ENCODE data around the gene ITGAE. TPM values are rescaled to one million over a fixed set of nuclear protein-coding genes. Genes with fewer than 3 reads are reported as not detected.

Gene ITGAE
- total RNA-seq, 1 donor from 2014 or later, result 47.5 TPM

DNA sequence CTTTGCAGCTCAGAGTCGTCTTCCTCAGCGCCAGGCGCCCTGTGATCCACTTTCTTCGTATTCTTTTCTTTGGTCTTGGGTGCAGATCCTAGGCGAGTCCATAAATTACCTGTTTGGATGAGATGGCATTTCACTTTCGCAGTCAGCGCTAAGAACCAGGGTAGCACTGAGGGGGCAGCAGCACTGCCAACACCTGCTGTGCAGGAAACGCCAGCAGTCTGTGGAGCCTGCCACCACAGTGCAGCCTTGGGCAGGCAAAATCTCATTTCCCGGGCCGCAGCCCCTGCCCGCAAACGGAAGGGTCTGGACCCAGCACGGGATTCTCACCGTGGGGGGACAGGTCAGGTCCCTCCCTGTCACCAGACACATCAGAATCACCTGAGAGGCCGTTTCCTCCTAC is 12.2 kb upstream of the ITGAE start:
- no peak for DNase-seq (ENCODE audit: low spot score)
- Histone ChIP-seq H3K4me1 (no peaks in the 10 kb centered on the region), H3K4me2 (no peak overlapping the region), H3K36me3 (peaks cover 7% of the 10 kb centered on the region), H3F3A (ENCODE audit: low read depth) (no peaks in the 10 kb centered on the region), H3K4me3 (no peak overlapping the region), H3K27ac (no peak overlapping the region), H3K9me3 (ENCODE audit: low read depth) (no peaks in the 10 kb centered on the region), H2AFZ (replicated peaks) (no peak overlapping the region), H3K9ac (no peak overlapping the region), H3K79me2 (ENCODE audit: low read depth) (no peaks in the 10 kb centered on the region), H4K20me1 (ENCODE audit: low read depth) (no peaks in the 10 kb centered on the region), H3K27me3 (no peaks in the 10 kb centered on the region)
- TF ChIP-seq, protein P1, sequence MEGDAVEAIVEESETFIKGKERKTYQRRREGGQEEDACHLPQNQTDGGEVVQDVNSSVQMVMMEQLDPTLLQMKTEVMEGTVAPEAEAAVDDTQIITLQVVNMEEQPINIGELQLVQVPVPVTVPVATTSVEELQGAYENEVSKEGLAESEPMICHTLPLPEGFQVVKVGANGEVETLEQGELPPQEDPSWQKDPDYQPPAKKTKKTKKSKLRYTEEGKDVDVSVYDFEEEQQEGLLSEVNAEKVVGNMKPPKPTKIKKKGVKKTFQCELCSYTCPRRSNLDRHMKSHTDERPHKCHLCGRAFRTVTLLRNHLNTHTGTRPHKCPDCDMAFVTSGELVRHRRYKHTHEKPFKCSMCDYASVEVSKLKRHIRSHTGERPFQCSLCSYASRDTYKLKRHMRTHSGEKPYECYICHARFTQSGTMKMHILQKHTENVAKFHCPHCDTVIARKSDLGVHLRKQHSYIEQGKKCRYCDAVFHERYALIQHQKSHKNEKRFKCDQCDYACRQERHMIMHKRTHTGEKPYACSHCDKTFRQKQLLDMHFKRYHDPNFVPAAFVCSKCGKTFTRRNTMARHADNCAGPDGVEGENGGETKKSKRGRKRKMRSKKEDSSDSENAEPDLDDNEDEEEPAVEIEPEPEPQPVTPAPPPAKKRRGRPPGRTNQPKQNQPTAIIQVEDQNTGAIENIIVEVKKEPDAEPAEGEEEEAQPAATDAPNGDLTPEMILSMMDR (IDR thresholded peaks at IDR 0.05), result no peak
- TF ChIP-seq EZH2 (IDR thresholded peaks at IDR 0.05), result no peak
- TF ChIP-seq EZH2phosphoT487 (IDR thresholded peaks at IDR 0.05), result no peak
- Mint-ChIP-seq H3K36me3 (peaks cover 17% of the 10 kb centered on the region), H3K4me1 (no peaks in the 10 kb centered on the region), H3K27me3 (ENCODE audit: insufficient read depth, low read depth) (no peaks in the 10 kb centered on the region), H3K9me3 (no peaks in the 10 kb centered on the region), H3K4me3 (no peak overlapping the region), H3K27ac (no peak overlapping the region)

DNA sequence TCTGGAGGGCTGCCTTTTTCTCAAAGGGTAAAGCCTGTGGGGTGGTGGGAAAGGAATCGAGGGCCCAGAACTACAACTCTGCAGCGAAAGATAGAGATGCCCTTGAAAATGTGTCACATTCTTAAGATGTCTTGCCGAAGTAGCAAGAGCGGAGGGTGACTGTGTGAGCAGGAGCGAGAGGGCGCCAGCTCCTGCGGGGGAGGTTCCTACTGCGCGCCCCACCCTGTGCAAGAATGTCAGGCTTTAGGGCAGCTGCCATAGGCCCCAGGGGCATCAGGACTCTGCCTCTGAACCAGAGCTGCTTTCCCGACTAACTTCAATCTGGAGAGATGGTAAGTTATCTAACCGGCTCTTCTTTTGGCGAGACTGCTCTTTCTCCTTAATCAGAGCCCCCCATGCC is 11.8 kb upstream of the ITGAE start:
- Mint-ChIP-seq H3K36me3 (peaks cover 20% of the 10 kb centered on the region), H3K27ac (no peak overlapping the region), H3K27me3 (ENCODE audit: insufficient read depth, low read depth) (no peaks in the 10 kb centered on the region), H3K9me3 (no peaks in the 10 kb centered on the region), H3K4me3 (no peak overlapping the region), H3K4me1 (no peaks in the 10 kb centered on the region)
- Histone ChIP-seq H3K27me3 (no peaks in the 10 kb centered on the region), H3K79me2 (ENCODE audit: low read depth) (no peaks in the 10 kb centered on the region), H4K20me1 (ENCODE audit: low read depth) (no peaks in the 10 kb centered on the region), H3F3A (ENCODE audit: low read depth) (no peaks in the 10 kb centered on the region), H3K4me3 (no peak overlapping the region), H3K4me1 (no peaks in the 10 kb centered on the region), H3K4me2 (no peak overlapping the region), H3K36me3 (peaks cover 3% of the 10 kb centered on the region), H3K9ac (no peak overlapping the region), H3K9me3 (ENCODE audit: low read depth) (no peaks in the 10 kb centered on the region), H2AFZ (replicated peaks) (no peak overlapping the region), H3K27ac (no peak overlapping the region)
- DNase-seq (ENCODE audit: low spot score), result no peak
- TF ChIP-seq, protein P1 (IDR thresholded peaks at IDR 0.05), result no peak
- TF ChIP-seq EZH2 (IDR thresholded peaks at IDR 0.05) (no peak), EZH2phosphoT487 (IDR thresholded peaks at IDR 0.05) (no peak)

DNA sequence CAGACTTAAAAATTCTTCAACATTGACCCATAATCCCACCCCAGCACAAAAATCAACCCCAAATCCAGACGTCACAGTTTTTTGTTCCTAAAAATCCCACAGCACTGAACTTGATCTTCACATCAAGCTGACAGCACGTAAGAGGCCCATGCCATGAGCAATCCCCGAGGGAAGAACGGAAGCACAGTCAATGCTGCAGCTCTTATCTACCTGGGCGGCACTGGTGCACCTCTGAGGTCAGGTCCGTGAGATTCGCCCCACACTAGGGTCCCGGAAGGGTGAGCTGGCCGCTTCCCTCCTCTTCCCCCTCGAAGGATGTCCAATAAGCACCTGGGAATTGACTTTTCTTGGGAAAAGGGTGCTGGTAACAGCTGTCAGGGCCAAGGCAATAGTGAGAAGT is 11.3 kb upstream of the ITGAE start:
- H3K4me3 ChIP-seq, result no peak overlapping the region
- H3K27ac ChIP-seq, result no peak overlapping the region
- H3F3A ChIP-seq (ENCODE audit: low read depth), result no peaks in the 10 kb centered on the region
- Mint-ChIP-seq H3K9me3 (no peaks in the 10 kb centered on the region), H3K4me3 (no peak overlapping the region), H3K4me1 (no peaks in the 10 kb centered on the region), H3K27ac (no peak overlapping the region), H3K27me3 (ENCODE audit: insufficient read depth, low read depth) (no peaks in the 10 kb centered on the region), H3K36me3 (peaks cover 21% of the 10 kb centered on the region)
- no peak for DNase-seq (ENCODE audit: low spot score)
- H3K4me1 ChIP-seq, result no peaks in the 10 kb centered on the region
- no peaks in the 10 kb centered on the region for H3K27me3 ChIP-seq
- no peaks in the 10 kb centered on the region for H3K79me2 ChIP-seq (ENCODE audit: low read depth)
- H3K36me3 ChIP-seq, result no peaks in the 10 kb centered on the region
- H2AFZ ChIP-seq (replicated peaks), result no peak overlapping the region
- H4K20me1 ChIP-seq (ENCODE audit: low read depth), result no peaks in the 10 kb centered on the region
- H3K9me3 ChIP-seq (ENCODE audit: low read depth), result no peaks in the 10 kb centered on the region
- no peak overlapping the region for H3K4me2 ChIP-seq
- H3K9ac ChIP-seq, result no peak overlapping the region
- TF ChIP-seq EZH2phosphoT487 (IDR thresholded peaks at IDR 0.05), result no peak

DNA sequence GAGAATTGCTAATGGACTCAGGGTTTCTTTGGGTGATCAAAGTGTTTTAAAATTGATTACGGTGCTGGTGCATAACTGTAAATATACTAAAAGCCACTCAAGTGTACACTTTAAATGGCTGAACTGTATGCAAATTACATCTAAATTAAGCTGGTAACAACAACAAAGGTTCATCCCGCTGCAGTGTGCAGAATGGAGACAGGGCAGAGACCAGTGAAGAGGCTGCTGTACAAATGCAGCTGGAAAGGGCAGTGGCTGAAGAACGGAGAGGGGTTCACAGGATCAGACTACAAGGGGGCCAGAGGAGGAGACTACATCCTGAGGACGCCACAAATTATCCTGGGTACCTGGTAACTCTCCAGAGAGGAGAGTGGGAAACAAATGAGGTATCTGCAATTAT is 9.0 kb upstream of the ITGAE start:
- Histone ChIP-seq H3K9ac (no peak overlapping the region), H3K4me1 (no peaks in the 10 kb centered on the region), H3K9me3 (ENCODE audit: low read depth) (no peaks in the 10 kb centered on the region), H3K27me3 (no peaks in the 10 kb centered on the region), H3F3A (ENCODE audit: low read depth) (no peaks in the 10 kb centered on the region), H3K27ac (no peak overlapping the region), H3K36me3 (no peaks in the 10 kb centered on the region), H3K4me3 (no peak overlapping the region), H2AFZ (replicated peaks) (no peak overlapping the region), H4K20me1 (ENCODE audit: low read depth) (no peaks in the 10 kb centered on the region), H3K4me2 (no peak overlapping the region), H3K79me2 (ENCODE audit: low read depth) (no peaks in the 10 kb centered on the region)
- Mint-ChIP-seq H3K27ac (no peak overlapping the region), H3K4me1 (no peaks in the 10 kb centered on the region), H3K36me3 (peaks cover 14% of the 10 kb centered on the region), H3K9me3 (no peaks in the 10 kb centered on the region), H3K27me3 (ENCODE audit: insufficient read depth, low read depth) (no peaks in the 10 kb centered on the region), H3K4me3 (no peak overlapping the region)
- DNase-seq (ENCODE audit: low spot score), result no peak
- TF ChIP-seq EZH2phosphoT487 (IDR thresholded peaks at IDR 0.05), result no peak
- TF ChIP-seq, protein P1 (IDR thresholded peaks at IDR 0.05), result no peak
- no peak for TF ChIP-seq EZH2 (IDR thresholded peaks at IDR 0.05)
